Measurements from ENCODE around the gene TMPRSS13.
A peak's percentile ranks its signal among the peaks of the same experiment; 100 is the strongest.
"Not testable (repeated sequence)": the region's sequence is repeated elsewhere in the genome, so short reads cannot be mapped to it uniquely, and the experiment has no call there.

The TMPRSS13 gene

DNA sequence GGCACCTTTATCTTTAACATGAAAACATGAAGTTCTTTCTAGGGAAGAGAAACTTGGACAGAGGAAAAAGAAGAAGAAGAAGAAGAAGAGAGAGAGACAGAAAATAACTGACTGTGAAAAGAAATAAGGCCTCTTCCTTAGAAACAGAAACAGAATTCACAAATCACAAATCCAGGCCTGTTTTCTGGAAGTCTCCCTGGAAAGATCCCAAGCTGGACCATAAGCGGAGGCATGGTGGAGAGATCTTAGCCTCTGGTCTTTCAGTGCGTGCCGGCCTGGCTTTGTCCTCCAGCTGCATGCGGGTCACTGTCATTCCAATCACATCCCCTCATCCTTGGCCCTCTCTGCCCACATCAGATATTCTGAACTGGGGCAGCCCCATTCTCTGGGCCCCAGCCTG lies 59.6 kb downstream of the TMPRSS13 start:
- DNase-seq = no peak

DNA sequence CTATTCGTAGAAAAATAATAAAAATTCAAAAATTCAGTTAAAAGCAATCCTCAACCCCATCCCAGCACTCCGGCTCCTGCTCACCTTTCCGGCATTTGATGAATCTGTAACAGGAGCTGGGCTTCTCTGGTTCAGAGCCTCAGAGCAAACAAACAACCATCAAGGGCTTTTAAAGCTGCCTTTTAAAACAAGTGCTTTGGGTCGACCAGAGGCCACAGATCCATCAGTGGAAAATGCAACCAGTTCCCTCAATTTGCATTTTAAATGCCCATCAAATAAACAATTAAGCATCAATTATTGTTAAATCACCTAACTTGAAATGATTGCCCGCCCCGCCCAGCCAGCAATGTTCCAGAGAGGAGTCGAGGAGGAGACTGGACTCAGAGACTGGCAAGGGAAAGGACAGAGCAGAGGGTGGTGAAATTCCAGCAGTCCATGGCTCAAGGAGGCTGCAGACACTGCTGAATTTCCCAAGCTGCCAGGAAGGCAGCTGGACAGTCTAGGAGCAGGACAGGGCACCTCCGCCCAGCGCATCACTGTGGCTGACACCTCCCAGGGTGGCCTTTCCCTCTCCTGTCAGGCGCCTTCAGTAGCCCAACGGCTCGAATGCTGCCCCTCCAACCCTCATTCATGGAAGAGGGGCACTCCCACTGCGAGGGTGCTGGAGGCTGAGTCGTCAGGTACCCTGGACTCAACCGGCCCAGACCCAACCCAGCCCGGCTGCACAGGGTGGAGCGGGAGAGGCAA lies 60.2 kb downstream of the TMPRSS13 start:
- DNase-seq = no peak

DNA sequence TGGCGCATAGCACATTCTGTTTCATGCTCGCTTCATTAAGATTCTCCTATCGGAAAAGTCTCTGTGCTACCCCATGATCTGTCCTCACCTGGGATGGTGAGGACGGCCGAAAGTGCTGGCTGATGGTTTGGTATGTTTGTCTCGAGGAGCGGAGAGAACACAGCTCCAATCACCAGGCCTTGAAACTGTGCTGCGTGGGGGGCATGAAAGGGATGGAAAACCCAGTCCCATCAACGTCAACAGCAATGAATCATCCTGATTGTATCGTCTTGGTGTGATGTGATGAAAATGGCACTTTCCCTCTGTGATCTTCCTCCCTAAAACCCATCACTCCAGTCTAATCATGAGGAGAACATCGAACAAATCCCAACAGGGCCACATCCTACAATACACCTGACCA lies 61.1 kb downstream of the TMPRSS13 start:
- no peak for DNase-seq

DNA sequence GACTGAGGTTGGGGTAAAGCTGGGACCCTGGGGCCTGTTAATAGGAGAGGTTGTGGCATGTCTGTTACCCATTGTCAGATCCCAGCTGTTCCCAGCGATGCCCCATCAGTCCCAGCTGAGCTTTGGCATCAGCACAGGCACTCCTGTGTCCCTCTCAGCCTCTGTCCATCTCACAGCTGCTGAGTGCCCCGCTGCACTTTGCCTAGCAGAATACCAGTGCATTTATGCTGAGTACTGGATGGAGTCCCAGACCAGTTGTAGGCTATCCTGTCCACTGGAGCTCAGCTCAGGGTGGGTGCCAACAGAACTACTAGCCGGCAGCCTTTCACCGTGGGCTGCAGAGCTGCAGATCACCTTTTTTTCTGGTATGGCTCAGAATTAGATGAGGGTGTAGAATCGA lies 62.7 kb downstream of the TMPRSS13 start:
- peak; percentile 53 for DNase-seq

DNA sequence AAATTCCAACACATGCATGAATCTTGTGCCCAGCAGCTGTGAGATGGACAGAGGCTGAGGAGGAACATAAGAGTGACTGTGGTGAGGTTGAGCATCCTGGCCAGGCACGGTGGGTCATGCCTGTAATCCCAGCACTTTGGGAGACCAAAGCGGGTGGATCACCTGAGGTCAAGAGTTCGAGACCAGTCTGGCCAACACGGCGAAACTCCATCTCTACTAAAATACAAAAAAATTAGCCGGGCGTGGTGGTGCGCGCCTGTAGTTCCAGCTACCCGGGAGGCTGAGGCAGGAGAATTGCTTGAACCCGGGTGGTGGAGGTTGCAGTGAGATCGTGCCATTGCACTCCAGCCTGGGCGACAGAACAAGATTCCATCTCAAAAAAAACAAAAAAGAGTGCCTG lies 63.7 kb downstream of the TMPRSS13 start:
- not testable (repeated sequence) for DNase-seq

DNA sequence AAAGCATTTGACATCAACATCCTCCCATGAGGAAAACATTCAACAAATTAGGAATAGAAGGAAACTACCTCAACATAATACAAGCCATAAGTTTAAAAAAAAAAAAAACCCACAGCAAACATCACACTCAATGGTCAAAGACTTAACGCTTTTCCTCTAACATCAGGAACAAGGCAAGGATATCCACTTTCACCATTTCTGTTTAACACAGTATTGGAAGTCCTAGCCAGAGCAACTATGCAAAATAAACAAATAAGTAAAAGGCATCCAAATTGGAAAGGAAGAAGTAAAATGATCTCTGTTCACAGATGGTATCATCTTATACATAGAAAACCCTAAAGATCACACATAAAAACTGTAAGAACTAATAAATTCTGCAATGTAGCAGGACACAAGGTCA lies 65.8 kb downstream of the TMPRSS13 start:
- DNase-seq = no peak

DNA sequence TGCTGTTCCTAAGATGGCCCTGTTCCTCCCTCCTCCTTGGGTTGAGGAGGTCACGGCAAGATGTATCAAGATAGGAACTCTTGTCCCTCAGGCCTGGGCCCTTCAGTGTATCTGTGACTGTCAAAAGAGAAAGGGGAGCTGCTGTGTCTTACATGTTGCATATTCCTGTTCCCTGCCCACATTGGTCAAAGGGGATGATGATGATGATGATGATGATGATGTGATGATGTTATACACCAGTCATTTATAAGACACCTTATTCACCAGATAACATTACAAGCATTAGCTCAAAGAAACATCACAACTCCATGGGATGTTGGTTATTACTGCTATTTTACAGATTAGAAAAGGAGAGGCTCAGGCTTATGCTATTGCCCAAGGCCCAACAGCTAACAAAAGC lies 66.4 kb downstream of the TMPRSS13 start:
- DNase-seq = no peak

DNA sequence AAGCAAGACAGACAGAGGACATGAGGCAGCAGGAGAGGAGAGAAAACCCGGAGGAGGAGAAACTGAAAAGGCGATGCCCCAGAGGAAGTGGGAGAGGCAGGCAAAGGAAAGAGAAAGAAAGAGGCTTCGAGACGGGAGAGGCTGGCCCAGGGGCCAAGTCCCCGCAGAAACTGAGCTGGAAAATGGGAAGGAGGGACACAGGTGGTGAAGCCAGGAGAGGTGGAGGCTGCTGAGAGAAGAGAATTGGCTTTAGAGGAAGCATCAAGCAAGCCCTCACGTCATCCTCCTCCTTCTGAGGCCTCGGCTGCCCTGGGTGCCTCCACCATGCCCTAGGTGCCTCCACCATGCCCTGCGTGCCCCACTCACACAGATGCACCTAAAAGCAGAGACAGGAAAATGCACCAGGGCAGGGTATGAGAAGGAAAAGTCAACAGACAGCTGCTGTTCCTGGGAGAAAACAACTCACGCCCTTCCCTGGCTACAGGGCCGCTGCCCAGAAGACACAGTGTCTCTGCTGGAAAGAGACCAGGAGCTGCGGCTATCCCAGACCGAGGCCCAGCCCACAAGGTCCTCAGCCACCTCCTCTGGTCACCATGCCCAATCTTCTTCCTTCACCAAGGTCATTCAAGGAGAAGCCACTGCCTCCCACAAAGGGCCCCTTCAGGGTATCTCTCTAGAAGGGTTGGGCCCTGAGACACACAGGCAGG lies 67.0 kb downstream of the TMPRSS13 start:
- no peak for DNase-seq

DNA sequence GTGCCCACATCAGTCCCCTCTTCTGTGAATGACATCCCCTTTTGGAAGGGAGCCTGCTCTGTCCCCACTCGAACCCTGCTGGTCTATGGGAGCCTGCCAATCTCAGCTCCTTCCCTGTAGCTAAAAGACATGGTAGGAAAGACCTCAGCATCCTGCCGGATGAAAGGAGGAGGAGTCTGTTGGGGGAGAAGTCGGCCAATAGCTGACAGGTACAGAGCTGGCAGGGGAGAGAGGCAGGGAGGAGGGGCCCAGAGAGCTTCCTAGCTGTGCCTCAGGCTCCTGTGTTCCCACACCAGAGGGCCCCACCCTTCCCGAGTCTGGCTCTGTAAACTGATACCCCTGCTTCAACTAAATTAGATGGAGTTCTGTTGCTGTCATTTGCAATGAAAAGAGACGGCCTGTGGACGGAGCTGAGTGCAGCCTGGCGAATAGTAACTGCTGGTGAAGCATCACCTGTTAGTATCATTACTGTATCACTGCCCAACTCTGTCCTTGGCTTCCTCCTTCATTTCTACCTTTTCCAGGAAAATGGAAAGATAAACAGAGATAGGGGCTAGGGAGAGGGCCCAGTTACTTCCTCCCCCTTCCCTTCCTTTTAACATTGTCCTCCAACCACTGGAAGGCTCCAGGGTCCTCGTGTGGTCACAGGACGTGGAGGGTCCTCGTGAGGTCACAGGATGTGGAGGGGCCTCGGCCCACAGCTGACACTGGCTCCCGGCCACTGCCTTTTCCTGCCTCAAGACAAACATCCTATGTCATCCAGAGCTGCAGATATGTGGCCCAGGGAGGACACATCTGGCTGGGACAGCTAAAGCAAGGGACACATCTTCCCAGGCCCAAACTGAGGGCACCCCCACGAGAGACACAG lies 67.8 kb downstream of the TMPRSS13 start:
- DNase-seq = no peak

DNA sequence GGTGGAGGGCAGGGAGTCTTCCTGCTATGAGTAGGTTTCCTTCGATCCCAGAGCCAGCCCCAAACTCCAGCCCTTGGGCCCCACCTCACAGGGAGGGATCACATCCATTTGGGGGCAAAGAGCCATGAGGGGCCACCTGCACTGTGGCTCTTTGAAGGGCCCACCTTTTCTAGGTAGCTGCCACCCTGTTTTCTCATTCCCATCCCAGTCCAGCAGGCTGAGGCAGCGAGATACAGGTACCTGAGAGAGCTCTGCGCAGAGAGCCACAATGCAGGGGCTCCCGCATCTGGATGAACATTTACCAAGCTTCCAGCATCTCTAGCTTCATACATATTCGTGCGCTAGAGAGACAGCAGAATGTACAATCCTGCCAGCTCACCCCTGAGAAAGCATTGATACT lies 69.1 kb downstream of the TMPRSS13 start:
- DNase-seq = no peak

DNA sequence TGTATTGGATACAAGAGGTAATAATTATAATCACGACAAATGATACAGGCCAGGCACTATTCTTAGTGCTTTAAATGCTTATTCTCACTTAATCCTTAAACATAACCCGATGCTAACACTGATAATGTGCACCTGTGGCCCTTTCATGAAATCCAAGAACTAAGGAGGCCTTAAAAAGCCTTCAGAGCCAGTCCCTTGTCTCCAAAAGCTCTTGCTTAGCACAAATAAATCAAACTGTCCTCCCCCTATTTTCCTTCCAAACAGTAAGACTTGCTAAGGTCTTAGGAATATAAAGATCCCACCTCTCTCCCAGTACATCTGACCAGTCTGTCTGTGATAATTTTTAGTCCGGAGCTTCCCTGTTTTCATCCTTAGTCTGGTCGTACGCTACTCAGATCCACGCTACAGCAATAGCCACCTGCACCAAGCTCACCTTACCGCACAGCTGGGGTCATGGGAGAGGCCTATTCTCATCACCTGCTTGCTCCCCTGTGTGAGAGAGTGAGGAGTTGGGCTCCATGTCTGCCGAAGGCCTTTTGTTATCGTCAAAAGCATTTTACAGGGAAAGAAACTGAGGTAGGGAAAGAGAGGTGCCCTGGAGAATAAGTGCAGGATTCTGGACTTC lies 69.6 kb downstream of the TMPRSS13 start:
- no peak for DNase-seq

DNA sequence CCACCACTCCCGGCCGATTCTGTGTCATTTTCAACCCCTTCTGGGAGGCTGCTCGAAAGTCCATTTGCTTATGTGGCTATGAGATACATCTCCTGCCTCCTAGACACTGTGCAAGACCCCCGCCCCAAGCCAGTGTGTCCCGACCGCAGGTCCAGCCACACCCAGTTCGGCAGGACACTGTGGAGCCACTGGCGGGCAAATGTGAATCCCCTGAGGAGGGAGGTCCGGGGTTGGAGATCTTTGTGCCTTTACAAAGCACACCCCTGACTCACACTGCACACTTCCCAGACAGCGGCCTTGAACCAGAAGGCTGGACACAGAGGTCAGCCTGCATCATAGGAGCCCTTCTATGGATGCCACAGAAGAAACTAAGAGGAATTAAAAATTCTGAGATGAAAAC lies 70.1 kb downstream of the TMPRSS13 start:
- no peak for DNase-seq

DNA sequence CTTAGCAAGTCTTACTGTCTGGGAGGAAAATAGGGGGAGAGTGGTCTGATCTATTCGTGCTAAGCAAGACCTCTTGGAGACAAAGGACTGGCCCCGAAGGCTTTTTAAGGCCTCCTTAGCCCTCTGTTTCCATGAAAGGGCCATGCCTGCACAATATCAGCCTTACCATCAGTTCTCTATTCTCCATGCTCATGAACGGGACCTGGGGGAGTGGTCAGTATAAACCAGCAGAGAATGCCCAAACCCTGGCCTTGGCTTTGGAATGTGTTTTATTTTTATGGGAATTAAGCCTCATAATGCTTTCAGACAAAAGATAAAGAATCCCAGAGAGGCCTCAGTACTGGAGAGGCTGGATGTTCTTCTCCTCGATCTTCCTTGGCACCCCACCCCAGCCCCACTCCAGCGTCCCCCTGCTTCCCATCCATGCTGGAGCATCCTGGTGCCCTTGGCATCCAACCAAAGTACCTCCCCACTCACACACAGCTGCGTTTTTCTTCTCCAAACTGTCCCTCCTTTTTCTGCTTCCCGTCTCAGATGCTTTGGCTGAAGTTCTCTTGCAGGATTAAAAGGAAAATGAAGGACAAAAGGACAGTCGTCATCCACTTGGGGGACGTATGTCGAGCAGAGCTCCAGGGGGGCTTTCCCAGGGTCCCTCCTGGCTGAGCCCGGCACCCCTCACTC lies 71.3 kb downstream of the TMPRSS13 start:
- no peak for DNase-seq

DNA sequence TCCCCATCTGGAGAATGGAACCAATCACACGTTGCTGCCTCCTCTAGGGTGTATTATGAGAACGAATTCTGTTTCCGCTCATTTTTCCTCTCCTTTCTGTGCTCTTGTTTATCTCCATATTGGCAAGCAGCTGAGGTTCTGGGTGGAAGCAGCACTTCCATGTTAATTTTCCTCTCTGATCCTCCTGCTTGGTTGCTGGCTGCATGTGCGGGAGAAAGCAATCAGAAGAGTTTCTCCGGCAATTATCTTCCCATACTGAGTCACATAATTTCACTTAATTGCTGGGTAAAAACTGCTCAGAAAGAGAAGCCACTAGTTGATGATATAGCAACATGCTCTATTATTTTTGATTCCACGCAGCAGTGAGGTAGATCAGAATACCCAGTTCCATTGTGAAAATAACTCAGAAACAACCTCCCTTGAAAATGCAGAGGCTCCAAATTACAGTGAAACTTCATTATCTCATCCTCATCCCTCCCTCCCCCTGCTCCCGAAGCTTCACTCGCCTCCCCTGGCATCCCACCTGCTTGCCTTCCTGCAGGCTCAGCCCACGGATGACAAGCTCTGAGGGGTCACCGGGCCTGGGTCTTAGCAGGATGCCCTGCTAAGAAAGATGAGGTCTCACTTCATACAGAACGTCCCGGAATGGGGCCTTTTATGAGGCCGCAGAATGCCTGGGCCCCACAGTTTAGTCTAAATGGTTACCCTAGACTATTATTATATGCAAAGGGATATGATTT lies 73.1 kb downstream of the TMPRSS13 start:
- no peak for DNase-seq

DNA sequence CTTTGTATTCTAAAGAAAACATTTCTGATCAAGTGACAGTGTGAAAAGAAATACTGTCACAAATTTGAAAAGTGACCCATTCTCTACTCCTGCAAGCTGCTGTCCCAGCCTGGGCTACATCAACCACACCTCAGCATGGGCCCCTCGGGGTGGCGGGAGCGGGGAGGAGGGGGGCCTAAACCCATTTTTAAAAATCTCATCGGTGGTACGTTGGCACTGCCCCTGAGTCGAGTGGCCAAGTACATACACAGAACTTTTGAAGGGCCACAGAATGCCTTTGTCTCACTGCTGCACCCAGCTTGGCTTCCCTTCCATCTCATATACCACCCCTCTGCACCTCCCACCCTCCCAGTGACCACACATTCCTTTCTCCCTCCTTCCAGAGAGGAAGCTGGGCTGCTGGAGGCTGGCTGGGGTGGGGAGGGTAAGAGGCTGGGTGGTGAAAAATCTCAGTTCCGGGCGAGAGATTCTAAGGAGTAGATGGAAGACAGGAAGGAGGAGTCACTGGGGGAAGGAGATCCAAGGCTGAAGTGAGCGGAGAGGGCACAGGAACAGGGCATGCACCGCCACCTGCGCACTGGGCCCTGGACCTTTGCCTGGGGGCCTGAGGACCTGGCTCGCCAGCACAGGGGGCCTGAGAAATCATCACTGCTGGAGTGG lies 73.9 kb downstream of the TMPRSS13 start:
- DNase-seq = no peak

DNA sequence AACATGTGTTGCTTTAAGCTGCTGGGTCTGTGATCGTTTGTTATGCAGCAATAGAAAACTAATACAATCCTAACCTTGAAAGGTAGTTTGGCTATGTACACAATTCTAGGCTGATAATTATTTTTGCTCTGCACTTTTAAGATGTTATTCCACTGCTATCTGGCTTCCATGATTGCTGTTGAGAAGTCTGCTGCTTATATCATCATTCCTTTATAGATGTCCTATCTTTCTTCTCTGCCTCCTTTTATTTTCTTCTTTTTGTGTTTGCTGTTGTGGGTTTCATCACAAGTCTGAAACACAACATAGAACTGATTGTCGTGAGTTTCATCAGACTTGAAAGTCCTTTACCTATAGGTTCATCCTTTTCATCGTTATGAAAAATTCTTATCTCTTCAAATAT lies 76.9 kb downstream of the TMPRSS13 start:
- no peak for DNase-seq

DNA sequence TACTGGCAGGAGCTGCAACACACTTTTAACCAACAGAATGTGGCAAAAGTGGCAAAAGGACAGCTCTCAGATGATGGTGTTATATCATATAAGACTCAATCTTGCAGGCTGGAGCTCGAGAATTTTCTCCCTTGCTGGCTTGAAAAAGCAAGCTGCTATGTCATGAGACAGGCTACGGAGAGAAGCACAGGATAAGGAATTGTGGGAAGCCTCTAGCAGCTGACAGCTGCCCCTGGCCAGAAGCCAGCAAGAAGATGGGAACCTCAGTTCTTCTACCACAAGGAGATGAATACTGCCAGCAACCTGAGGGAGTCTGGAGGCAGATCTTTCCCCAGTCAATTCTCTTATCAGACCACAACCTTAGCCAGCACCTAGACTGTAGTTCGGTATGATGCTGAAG lies 77.3 kb downstream of the TMPRSS13 start:
- DNase-seq = no peak

DNA sequence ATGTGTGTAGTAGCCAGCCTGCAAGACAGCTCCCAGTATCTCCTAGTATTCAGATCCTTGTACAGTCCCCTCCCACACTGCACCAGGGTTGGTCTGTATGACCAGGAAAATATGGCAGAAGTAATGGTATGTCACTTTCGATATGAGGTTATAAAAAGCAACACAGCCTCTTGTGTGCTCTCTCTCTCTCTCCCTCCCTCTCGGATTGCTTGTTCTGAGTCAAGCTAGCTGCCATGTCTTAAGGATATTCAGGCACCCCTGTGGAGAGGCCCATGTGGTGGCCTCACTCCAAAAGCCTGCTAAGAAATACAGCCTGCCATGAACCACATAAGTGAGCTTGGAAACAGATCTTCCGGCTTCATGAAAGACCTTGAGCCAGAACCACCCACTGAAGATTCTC lies 78.1 kb downstream of the TMPRSS13 start:
- DNase-seq = no peak

Measured in hippocampal formation (tissue), 2 donors.